Measurements from ENCODE around the gene FIS1. TPM values are rescaled to one million over a fixed set of nuclear protein-coding genes. Genes with fewer than 3 reads are reported as not detected.
"Not testable (repeated sequence)": the region's sequence is repeated elsewhere in the genome, so short reads cannot be mapped to it uniquely, and the experiment has no call there.

The FIS1 gene
- 100 to 1,000 TPM in 9 of 10 donors, 10 to 100 TPM in 1; 99.3 to 141 (median 119) TPM for polyA plus RNA-seq (ENCODE audit: insufficient read length in 10 of 10)
- long read RNA-seq, donor 1, transcript FIS1-204 (4 exons, 745 nt): minor isoform, 6 of 86 reads
- long read RNA-seq, donor 1, transcript FIS1-201 (5 exons, 734 nt): major isoform, 73 of 86 reads
- long read RNA-seq, donor 1, partial matches to known transcripts: 0 of 86 reads
- long read RNA-seq, donor 1, other reads (novel, unspliced or antisense): 5 of 86 reads
- long read RNA-seq, donor 2, transcript FIS1-201 (5 exons, 734 nt): major isoform, 79 of 84 reads
- long read RNA-seq, donor 2, partial matches to known transcripts: 0 of 84 reads
- long read RNA-seq, donor 2, other reads (novel, unspliced or antisense): 0 of 84 reads
- long read RNA-seq, donor 3: 0 reads
- long read RNA-seq, donor 4, transcript FIS1-201 (5 exons, 734 nt): major isoform, 68 of 79 reads
- long read RNA-seq, donor 4, transcript FIS1-204 (4 exons, 745 nt): minor isoform, 9 of 79 reads
- long read RNA-seq, donor 4, partial matches to known transcripts: 0 of 79 reads
- long read RNA-seq, donor 4, other reads (novel, unspliced or antisense): 0 of 79 reads
- long read RNA-seq, donor 5, transcript FIS1-201 (5 exons, 734 nt): major isoform, 102 of 113 reads
- long read RNA-seq, donor 5, transcript FIS1-204 (4 exons, 745 nt): minor isoform, 5 of 113 reads
- long read RNA-seq, donor 5, partial matches to known transcripts: 0 of 113 reads
- long read RNA-seq, donor 5, other reads (novel, unspliced or antisense): 0 of 113 reads
- long read RNA-seq, donor 6, transcript FIS1-201 (5 exons, 734 nt): major isoform, 63 of 69 reads
- long read RNA-seq, donor 6, partial matches to known transcripts: 0 of 69 reads
- long read RNA-seq, donor 6, other reads (novel, unspliced or antisense): 0 of 69 reads
- long read RNA-seq, donor 7, transcript FIS1-204 (4 exons, 745 nt): minor isoform, 5 of 54 reads
- long read RNA-seq, donor 7, transcript FIS1-201 (5 exons, 734 nt): major isoform, 47 of 54 reads
- long read RNA-seq, donor 7, partial matches to known transcripts: 0 of 54 reads
- long read RNA-seq, donor 7, other reads (novel, unspliced or antisense): 0 of 54 reads
- long read RNA-seq, donor 8, transcript FIS1-201 (5 exons, 734 nt): major isoform, 53 of 58 reads
- long read RNA-seq, donor 8, transcript FIS1-204 (4 exons, 745 nt): minor isoform, 5 of 58 reads
- long read RNA-seq, donor 8, partial matches to known transcripts: 0 of 58 reads
- long read RNA-seq, donor 8, other reads (novel, unspliced or antisense): 0 of 58 reads
- long read RNA-seq, donor 9, transcript FIS1-201 (5 exons, 734 nt): major isoform, 12 of 14 reads
- long read RNA-seq, donor 9, partial matches to known transcripts: 0 of 14 reads
- long read RNA-seq, donor 9, other reads (novel, unspliced or antisense): 0 of 14 reads

GRCh38 chr7:101244375-101245146, at the start of gene FIS1:
FIS1 (minus strand) TSS chr7:101245081; CDS start chr7:101245004, 77 bp downstream.
- peak; percentile 89 to 99 (median 93) for DNase-seq

GRCh38 chr7:101294039-101294831, 49.4 kb upstream of the FIS1 start:
- no peak for DNase-seq

DNA sequence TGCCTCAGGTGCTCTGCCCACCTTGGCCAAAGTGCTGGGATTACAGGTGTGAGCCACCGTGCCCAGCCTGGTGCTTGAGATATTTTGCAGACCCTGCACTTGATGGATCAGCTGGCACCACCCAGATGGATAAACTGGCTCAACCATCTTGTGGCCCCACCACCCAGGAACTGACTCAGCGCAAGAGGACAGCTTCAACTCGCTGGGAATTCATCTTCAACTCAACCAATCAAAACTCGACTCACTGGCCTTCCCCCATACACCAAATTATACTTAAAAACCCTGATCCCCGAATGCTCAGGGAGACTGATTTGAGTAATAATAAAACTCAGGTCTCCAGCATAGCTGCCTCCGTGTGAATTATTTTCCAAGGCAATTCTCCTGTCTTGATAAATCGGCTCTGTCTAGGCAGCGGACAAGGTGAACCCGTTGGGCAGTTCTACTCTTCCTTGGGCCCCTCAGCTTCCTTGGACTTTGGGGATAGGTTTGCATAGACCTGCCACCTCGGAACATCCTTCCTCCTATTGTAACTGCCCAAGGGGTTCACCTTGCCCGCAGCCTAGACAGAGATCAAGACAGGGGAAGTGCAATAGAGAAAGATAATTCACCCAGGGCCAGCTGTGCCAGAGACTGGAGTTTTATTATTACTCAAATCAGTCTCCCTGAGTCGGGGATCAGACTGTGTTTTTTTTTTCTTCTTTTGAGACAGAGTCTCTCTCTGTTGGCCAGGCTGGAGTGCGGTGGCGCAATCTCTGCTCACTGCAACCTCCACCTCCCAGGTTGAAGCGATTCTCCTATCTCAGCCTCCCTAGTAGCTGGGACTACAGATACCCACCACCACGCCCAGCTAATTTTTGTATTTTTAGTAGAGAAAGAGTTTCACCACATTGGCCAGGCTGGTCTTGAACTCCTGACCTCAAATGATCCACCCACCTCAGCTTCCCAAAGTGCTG, 48.5 kb upstream of the FIS1 start:
- DNase-seq: not testable (repeated sequence)

DNA sequence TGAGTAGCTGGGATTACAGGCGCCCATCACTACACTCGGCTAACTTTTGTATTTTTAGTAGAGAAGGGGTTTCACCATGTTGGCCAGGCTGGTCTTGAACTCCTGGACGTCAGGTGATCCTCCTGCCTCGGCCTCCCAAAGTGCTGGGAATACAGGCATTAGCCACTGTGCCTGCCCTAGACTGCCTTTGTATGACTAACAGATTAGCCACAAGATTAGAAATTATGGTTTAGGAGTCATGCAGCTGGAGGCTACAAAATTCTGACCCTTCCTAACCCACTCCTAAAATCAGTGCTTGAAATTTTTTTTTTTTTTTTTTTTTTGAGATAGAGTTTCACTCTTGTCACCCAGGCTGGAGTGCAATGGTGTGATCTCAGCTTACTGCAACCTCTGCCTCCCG, 47.7 kb upstream of the FIS1 start:
- DNase-seq: not testable (repeated sequence)

- DNase-seq: peak in 2 of 3 donors; percentile 16 to 36
Measured at GRCh38 chr7:101290186-101291037, 45.5 kb upstream of the FIS1 start.

DNA sequence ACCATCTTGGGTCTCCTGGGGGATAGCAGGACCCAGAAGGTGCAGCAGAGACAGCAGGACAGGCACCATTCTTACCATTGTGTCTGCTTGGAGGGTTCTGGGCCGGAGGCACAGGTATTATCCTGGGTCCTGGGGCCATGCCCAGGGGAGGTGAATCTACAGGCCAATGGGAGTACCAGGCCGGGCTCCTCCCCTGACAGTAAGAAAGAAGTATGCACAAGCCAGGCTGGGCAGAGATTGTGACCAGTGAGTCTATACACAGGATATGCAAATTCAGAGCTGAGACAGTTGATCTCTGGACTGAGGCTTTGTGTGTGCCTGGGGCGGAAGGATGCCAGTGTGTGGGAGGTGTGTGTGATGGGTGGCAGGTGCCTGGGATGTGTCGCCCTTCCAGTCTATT, 44.8 kb upstream of the FIS1 start:
- not testable (repeated sequence) for DNase-seq

DNA sequence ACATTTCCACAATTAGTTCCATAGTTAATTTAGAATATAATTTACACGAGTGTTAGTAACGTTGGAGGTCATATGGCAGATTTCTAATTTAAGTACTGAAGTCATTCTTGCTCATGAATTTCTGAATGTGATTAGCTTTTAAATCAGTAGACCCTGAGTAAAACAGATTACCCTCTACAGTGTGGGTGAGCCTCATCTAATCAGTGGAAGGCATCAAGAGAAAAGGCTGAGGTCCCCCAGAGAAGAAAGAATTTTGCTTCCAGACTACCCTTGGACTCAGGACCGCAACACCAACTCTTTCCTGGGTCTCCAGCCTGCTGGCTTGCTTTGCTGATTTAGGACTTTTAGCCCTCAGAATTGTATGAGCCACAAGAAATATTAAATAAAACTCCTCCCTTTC, 43.6 kb upstream of the FIS1 start:
- no peak for DNase-seq

DNA sequence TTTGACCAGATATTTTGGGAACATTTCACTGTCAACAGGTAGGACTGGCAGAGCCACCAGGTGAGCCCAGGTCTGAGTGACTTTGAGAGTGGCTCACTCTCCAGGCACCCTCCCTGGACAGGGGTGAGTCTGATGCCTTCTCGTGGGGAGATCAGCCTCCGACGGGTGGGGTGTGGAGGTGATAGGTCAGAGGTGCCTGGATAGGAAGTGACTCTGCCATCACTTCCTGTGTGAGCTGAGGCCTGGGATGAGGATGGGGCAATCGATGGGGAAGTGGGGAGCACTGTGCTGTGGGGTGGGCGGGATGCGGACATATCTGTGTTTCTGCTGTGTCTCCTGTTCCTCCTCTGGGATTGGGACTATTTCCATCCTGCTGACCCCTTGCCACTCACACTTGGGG, 42.2 kb upstream of the FIS1 start:
- DNase-seq: no peak

DNA sequence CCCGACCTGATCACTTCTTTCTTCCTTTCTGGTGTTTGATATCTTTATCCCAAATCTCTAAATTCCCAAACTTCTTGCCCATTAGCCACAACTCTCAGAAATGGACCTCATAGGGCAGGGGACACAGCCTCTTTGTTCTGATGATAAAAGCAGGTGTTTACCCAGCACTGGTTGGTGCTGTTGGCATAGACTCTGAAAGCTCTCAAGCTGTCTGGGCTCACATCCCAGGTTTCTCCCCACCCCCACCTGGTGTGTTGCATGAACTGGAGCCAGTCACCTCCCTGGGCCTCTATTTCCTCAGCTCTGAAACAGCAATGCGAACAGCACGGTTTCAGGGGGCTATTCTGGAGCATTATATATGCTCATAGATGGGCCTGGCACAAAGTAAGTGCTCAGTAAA, 41.0 kb upstream of the FIS1 start:
- DNase-seq: not testable (repeated sequence)

DNA sequence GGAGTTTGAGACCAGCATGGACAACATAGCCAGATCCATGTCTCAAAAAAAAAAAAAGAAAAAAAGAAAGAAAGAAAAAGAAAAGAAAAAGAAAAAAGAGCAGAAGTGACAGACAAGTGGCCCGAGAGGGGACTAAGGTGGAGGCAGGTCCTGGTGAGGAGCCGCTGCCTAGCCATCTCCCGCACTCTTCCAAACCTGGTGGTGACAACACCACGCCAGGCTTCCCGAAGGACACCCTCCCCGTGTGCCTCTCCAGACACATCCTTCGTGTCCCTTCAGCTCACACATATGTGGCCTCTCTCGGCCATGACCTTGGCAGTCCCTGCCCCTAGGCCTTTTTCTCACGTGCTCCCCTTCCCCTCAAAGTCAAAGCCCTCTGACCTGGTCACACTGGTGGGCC, 40.3 kb upstream of the FIS1 start:
- no peak for DNase-seq

- not testable (repeated sequence) for DNase-seq
Measured at GRCh38 chr7:101280912-101281311, 36.0 kb upstream of the FIS1 start.

GRCh38 chr7:101278461-101279292, 33.8 kb upstream of the FIS1 start:
- DNase-seq: no peak

- no peak for DNase-seq
Measured at GRCh38 chr7:101277155-101277554, 32.3 kb upstream of the FIS1 start.

DNA sequence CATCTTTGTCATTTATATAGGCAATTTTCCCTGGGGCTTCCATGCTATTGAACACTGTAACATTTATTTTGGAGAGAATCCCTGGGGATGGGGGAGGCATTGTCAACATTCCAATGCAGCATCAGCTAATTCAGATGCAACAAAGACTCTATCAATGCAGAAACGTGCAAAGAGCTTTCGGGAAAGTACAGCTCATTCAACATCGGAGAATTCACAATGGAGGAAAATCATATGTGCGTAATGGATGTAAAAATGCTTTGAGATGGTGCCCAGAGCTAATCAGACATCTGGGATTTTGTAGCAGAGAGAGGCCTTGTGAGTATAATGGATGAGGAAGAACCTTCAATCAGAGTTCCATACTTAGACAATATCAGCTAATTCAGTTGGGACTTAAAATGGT, 28.3 kb upstream of the FIS1 start:
- DNase-seq: no peak

GRCh38 chr7:101271021-101271420, 26.1 kb upstream of the FIS1 start:
- no peak for DNase-seq

GRCh38 chr7:101269664-101270063, 24.8 kb upstream of the FIS1 start:
- DNase-seq: no peak

Measured in muscle of back (tissue), 13 donors.